H1 (cell line): Measurements from ENCODE around the gene PRR36. TPM values are rescaled to one million over a fixed set of nuclear protein-coding genes. Genes with fewer than 3 reads are reported as not detected.

Experiments used
- CTCF ChIA-PET: fragments of 300-600 bp; sonication (Branson Sonifier 250); formaldehyde crosslinking; loops from one replicate; lab custom pipeline; 2021; ENCODE audit not compliant: partially characterized antibody; lab: Charles Lee
- POLR2A ChIA-PET: fragments of 300-600 bp; sonication (Branson Sonifier 250); formaldehyde crosslinking; loops from one replicate; lab custom pipeline; 2021; ENCODE audit warnings: inconsistent platforms; ENCODE audit not compliant: partially characterized antibody; lab: Charles Lee
- DNase-seq, 2 experiments: peaks; one replicate each; pipeline versions ENCODE4 v3.0.0 to v3.0.0-alpha.2; 2010 to 2022; ENCODE audit warnings: low spot score in 2 of 2, low read depth in 1 of 2, mixed read lengths in 1 of 2
- FAIRE-seq: peaks from 2 replicates; lab custom pipeline; 2011; peaks lifted over from hg19 to GRCh38; lab: Jason Lieb, UNC
- H2AFZ ChIP-seq: 2 replicates; pipeline ENCODE4 v1.8.1; 2012; ENCODE audit warnings: low read length, inconsistent platforms
- H2AK5ac ChIP-seq: 2 replicates; pipeline ENCODE4 v1.6.1; 2013; ENCODE audit warnings: low read depth, low read length
- H2BK120ac ChIP-seq: replicated peaks from 2 replicates; pipeline ENCODE3; 2013; ENCODE audit warnings: low read depth, low read length, inconsistent platforms
- H2BK12ac ChIP-seq: 2 replicates; pipeline ENCODE4 v1.6.1; 2013; ENCODE audit warnings: low read depth, low read length
- H2BK15ac ChIP-seq: 2 replicates; pipeline ENCODE4 v1.6.1; 2013; ENCODE audit warnings: low read length
- H2BK20ac ChIP-seq: 2 replicates; pipeline ENCODE4 v1.6.1; 2013; ENCODE audit warnings: low read length
- H2BK5ac ChIP-seq: 2 replicates; pipeline ENCODE4 v1.6.1; 2013; ENCODE audit warnings: low read depth, low read length
- H3K14ac ChIP-seq: 2 replicates; pipeline ENCODE4 v1.6.1; 2013; ENCODE audit warnings: inconsistent platforms; ENCODE audit not compliant: insufficient read length
- H3K18ac ChIP-seq: 2 replicates; pipeline ENCODE4 v1.6.1; 2013; ENCODE audit warnings: low read length; ENCODE audit errors: extremely low read depth
- H3K23ac ChIP-seq: 2 replicates; pipeline ENCODE4 v1.6.1; 2013; ENCODE audit warnings: inconsistent platforms; ENCODE audit not compliant: insufficient read length
- H3K23me2 ChIP-seq: 2 replicates; pipeline ENCODE4 v1.6.1; 2013; ENCODE audit warnings: low read depth, low read length
- H3K27ac ChIP-seq: 2 replicates; pipeline ENCODE4 v1.6.1; 2011; ENCODE audit warnings: low read depth, low read length, inconsistent platforms
- H3K27me3 ChIP-seq, 4 experiments: replicated peaks in 1 of 4; 1 replicate in 1 of 4; 2 replicates in 3 of 4; pipeline versions ENCODE4 v1.6.1 to v1.8.1; 2011 to 2013; ENCODE audit warnings: low read length in 3 of 4, mild to moderate bottlenecking in 3 of 4, inconsistent platforms in 2 of 4, mixed read lengths in 2 of 4, moderate library complexity in 1 of 4; ENCODE audit not compliant: control insufficient read depth in 3 of 4, insufficient read depth in 3 of 4; ENCODE audit errors: extremely low read depth in 1 of 4
- H3K36me3 ChIP-seq, 4 experiments: 2 replicates each; pipeline versions ENCODE4 v1.6.1 to v1.8.1; 2011 to 2013; ENCODE audit warnings: mild to moderate bottlenecking in 4 of 4, low read length in 3 of 4, moderate library complexity in 2 of 4, control low read depth in 1 of 4, inconsistent platforms in 1 of 4; ENCODE audit not compliant: insufficient read depth in 4 of 4, control insufficient read depth in 2 of 4
- H3K4ac ChIP-seq: replicated peaks from 2 replicates; pipeline ENCODE3; 2013; ENCODE audit warnings: low read length, low read depth, mixed read lengths, inconsistent platforms; ENCODE audit not compliant: insufficient read length
- H3K4me1 ChIP-seq, 4 experiments: replicated peaks in 1 of 4; 1 replicate in 1 of 4; 2 replicates in 3 of 4; pipeline versions ENCODE4 v1.6.1 to v1.8.1; 2011 to 2013; ENCODE audit warnings: low read length in 3 of 4, inconsistent platforms in 2 of 4, mixed read lengths in 1 of 4; ENCODE audit not compliant: insufficient read depth in 4 of 4, control insufficient read depth in 3 of 4
- H3K4me2 ChIP-seq, 2 experiments: 2 replicates each; pipeline versions ENCODE4 v1.6.1 to v1.8.1; 2011 to 2013; ENCODE audit warnings: low read depth in 2 of 2, low read length in 2 of 2, control low read depth in 1 of 2, inconsistent platforms in 1 of 2, mild to moderate bottlenecking in 1 of 2; ENCODE audit not compliant: insufficient read depth in 1 of 2
- H3K4me3 ChIP-seq, 4 experiments: fragments of 200-600, 300-600 bp in 1 of 4; sonication (generic), shearing (Covaris generic), sonication (Bioruptor Twin) in 1 of 4; 2 replicates each; pipeline versions ENCODE4 v1.5.1 to v1.8.1; 2011 to 2016; ENCODE audit warnings: low read length in 4 of 4, low read depth in 3 of 4, control low read depth in 2 of 4, inconsistent platforms in 2 of 4, mild to moderate bottlenecking in 2 of 4, mixed read lengths in 1 of 4, moderate library complexity in 1 of 4; ENCODE audit not compliant: insufficient read depth in 2 of 4; ENCODE audit errors: extremely low read depth in 1 of 4
- H3K56ac ChIP-seq: replicated peaks from 2 replicates; pipeline ENCODE3; 2013; ENCODE audit warnings: low read depth, mild to moderate bottlenecking, mixed read lengths, low read length, inconsistent platforms; ENCODE audit not compliant: insufficient read length
- H3K79me1 ChIP-seq: 2 replicates; pipeline ENCODE4 v1.6.1; 2013; ENCODE audit warnings: low read depth, low read length, control low read depth
- H3K79me2 ChIP-seq, 2 experiments: 2 replicates each; pipeline versions ENCODE4 v1.6.1 to v1.8.1; 2012 to 2013; ENCODE audit warnings: low read length in 2 of 2, mild to moderate bottlenecking in 2 of 2, inconsistent platforms in 1 of 2; ENCODE audit not compliant: insufficient read depth in 2 of 2, control insufficient read depth in 1 of 2
- H3K9ac ChIP-seq, 4 experiments: replicated peaks in 1 of 4; 1 replicate in 1 of 4; 2 replicates in 3 of 4; pipeline versions ENCODE4 v1.6.1 to v1.8.1; 2011 to 2013; ENCODE audit warnings: low read depth in 3 of 4, low read length in 3 of 4, control low read depth in 2 of 4, mild to moderate bottlenecking in 2 of 4, moderate library complexity in 2 of 4, inconsistent platforms in 1 of 4; ENCODE audit errors: extremely low read depth in 1 of 4
- H3K9me3 ChIP-seq, 2 experiments: 2 replicates each; pipeline versions ENCODE4 v1.6.1 to v1.8.1; 2012 to 2013; ENCODE audit warnings: mild to moderate bottlenecking in 2 of 2, moderate library complexity in 2 of 2, control low read depth in 1 of 2, inconsistent platforms in 1 of 2, low read depth in 1 of 2, low read length in 1 of 2, mixed read lengths in 1 of 2; ENCODE audit not compliant: insufficient read depth in 2 of 2
- H4K20me1 ChIP-seq, 2 experiments: replicated peaks in 1 of 2; 2 replicates each; pipeline versions ENCODE3 to v1.8.1; 2011 to 2013; ENCODE audit warnings: inconsistent platforms in 2 of 2, low read length in 2 of 2, mild to moderate bottlenecking in 1 of 2; ENCODE audit not compliant: insufficient read depth in 2 of 2, control insufficient read depth in 1 of 2
- H4K5ac ChIP-seq: 2 replicates; pipeline ENCODE4 v1.6.1; 2013; ENCODE audit warnings: low read length, low read depth, mixed read lengths, inconsistent platforms; ENCODE audit not compliant: insufficient read length
- H4K8ac ChIP-seq: 2 replicates; pipeline ENCODE4 v1.8.0; 2013; ENCODE audit warnings: mild to moderate bottlenecking, moderate library complexity, low read length, inconsistent platforms; ENCODE audit not compliant: insufficient read depth; ENCODE audit errors: extremely low read depth
- H4K91ac ChIP-seq: replicated peaks from 2 replicates; pipeline ENCODE3; 2013; ENCODE audit warnings: low read length, mixed read lengths, inconsistent platforms; ENCODE audit not compliant: insufficient read length
- ASH2L ChIP-seq: fragments of 200-600, 300-600 bp; sonication (generic); IDR thresholded peaks from one replicate; pipeline ENCODE4 v1.7.1; 2017; ENCODE audit warnings: low read length
- CBX8 ChIP-seq: fragments of 300-800, 300-1000 bp; sonication (generic); IDR thresholded peaks from 2 replicates; pipeline ENCODE4 v1.7.1; 2016; ENCODE audit warnings: low read depth, low read length, borderline replicate concordance
- EZH2 ChIP-seq: fragments of 200-600 bp; sonication (generic); IDR thresholded peaks from 2 replicates; pipeline ENCODE4 v1.7.1; 2012; ENCODE audit warnings: low read depth, mild to moderate bottlenecking, moderate library complexity, low read length, inconsistent platforms; ENCODE audit not compliant: severe bottlenecking
- HDAC6 ChIP-seq: IDR thresholded peaks from one replicate; pipeline ENCODE4 v1.7.1; 2012; ENCODE audit warnings: low read depth, mild to moderate bottlenecking, inconsistent platforms, low read length, moderate library complexity
- KDM4A ChIP-seq: IDR thresholded peaks from one replicate; pipeline ENCODE4 v1.7.1; 2012; ENCODE audit warnings: low read depth, mild to moderate bottlenecking, moderate library complexity, low read length, inconsistent platforms; ENCODE audit not compliant: severe bottlenecking
- KDM5A ChIP-seq: fragments of 200-600 bp; IDR thresholded peaks from 2 replicates; pipeline ENCODE4 v1.7.1; 2012; ENCODE audit warnings: mild to moderate bottlenecking, low read length, inconsistent platforms, mixed read lengths
- RBBP5 ChIP-seq: IDR thresholded peaks from 2 replicates; pipeline ENCODE4 v1.7.1; 2012; ENCODE audit warnings: low read depth, mild to moderate bottlenecking, inconsistent platforms, low read length, moderate library complexity, borderline replicate concordance
- RFX5 ChIP-seq: IDR thresholded peaks from 2 replicates; pipeline ENCODE4 v1.6.1; 2011; ENCODE audit warnings: low read depth, low read length, improper control_type of control experiment, borderline replicate concordance
- SIRT6 ChIP-seq: IDR thresholded peaks from one replicate; pipeline ENCODE4 v1.7.1; 2012; ENCODE audit warnings: low read length, inconsistent platforms
- SP1 ChIP-seq: IDR thresholded peaks from 2 replicates; pipeline ENCODE4 v1.6.1; 2011; ENCODE audit warnings: low read depth, low read length
- SP2 ChIP-seq: IDR thresholded peaks from 2 replicates; pipeline ENCODE4 v1.6.1; 2012; ENCODE audit warnings: mild to moderate bottlenecking, low read length, inconsistent platforms
- TEAD4 ChIP-seq: IDR thresholded peaks from 2 replicates; pipeline ENCODE4 v1.6.1; 2012; ENCODE audit warnings: low read depth, low read length, inconsistent platforms, mixed read lengths
- WGBS, 2 experiments: shearing (Covaris generic) in 1 of 2; methylation state at CpG; one replicate each; pipeline versions ENCODE4 v1.1.6 to v1.1.7; 2013 to 2015; ENCODE audit warnings: low lambda C conversion rate in 2 of 2, mixed read lengths in 2 of 2, inconsistent platforms in 1 of 2, low coverage in 1 of 2, missing lambda C conversion rate in 1 of 2; ENCODE audit not compliant: insufficient replicate concordance in 2 of 2, insufficient coverage in 1 of 2, insufficient read length in 1 of 2; ENCODE audit errors: extremely low coverage in 1 of 2, missing lambda C conversion rate in 1 of 2; 5-methylcytosine and 5-hydroxymethylcytosine counted together
- polyA plus RNA-seq, 7 experiments: library from polyadenylated mRNA; depleted of rRNA in 3 of 7; stranded (reverse) in 5 of 7; unstranded in 2 of 7; fragments of >200 nt in 5 of 7; fragments of 200-250 nt in 2 of 7; gene quantifications; 1 replicate in 5 of 7; 2 replicates in 1 of 7; 4 replicates in 1 of 7; pipeline versions ENCODE4 v1.2.1 to v1.2.3, GENCODE V29; 2011 to 2013; ENCODE audit warnings: missing spikeins in 2 of 7, mixed read lengths in 2 of 7
- total RNA-seq: library from RNA; stranded (reverse); fragmentation: NEBNext Ultra II Directional; extraction: Animal tissue kit (Norgen Biotek cat#: 25700); gene quantifications from 2 replicates; pipeline ENCODE4 v1.2.1, GENCODE V29; 2021

The PRR36 gene
- total and polyA plus RNA-seq, 2 of the 8 experiments (the other 6 are each of a cell fraction or from before 2014, with no cell fraction given), result 1.6 to 23.9 TPM

GRCh38 chr19:7843521-7843920 is 30.7 kb downstream of the PRR36 start:
- peak overlapping the region; percentile 97 for H2AK5ac ChIP-seq
- 0 out of 2 replicates have a peak overlapping the region, but pooled peaks have one; percentile 65 for H2BK15ac ChIP-seq
- 0 out of 2 replicates have a peak overlapping the region, but pooled peaks have one; percentile 35 for H2BK5ac ChIP-seq
- 92% methylated on average over 6 of the region's 6 CpGs; no CpG with 5 or more reads in 1 of the 2 experiments for WGBS, 2 experiments
- no peak for FAIRE-seq
- H2BK12ac ChIP-seq, result no peak overlapping the region
- H3K79me2 ChIP-seq, result peaks cover 0 to 7% of the 10 kb centered on the region in 2 experiments; a peak in 2 of 4 replicates
- peak overlapping the region; percentile 38 for H3K4ac ChIP-seq
- no peak overlapping the region for H3K18ac ChIP-seq
- H4K8ac ChIP-seq, result no peak overlapping the region
- no peak overlapping the region for H4K91ac ChIP-seq
- peaks cover 0 to 22% of the 10 kb centered on the region in 2 experiments for H4K20me1 ChIP-seq
- POLR2A ChIA-PET, result no interaction called here
- H3K4me3 ChIP-seq, result no peak overlapping the region
- no peak overlapping the region; a peak in 1 of 7 replicates for H3K9ac ChIP-seq
- H3K4me2 ChIP-seq, result no peak overlapping the region
- no peak overlapping the region for H3K27ac ChIP-seq
- H2AFZ ChIP-seq, result no peak overlapping the region
- H3K79me1 ChIP-seq, result no peaks in the 10 kb centered on the region
- H3K23ac ChIP-seq, result no peak overlapping the region
- H3K56ac ChIP-seq, result peak overlapping the region; percentile 97
- H3K36me3 ChIP-seq, result no peaks in the 10 kb centered on the region; a peak in 1 of 8 replicates
- H3K23me2 ChIP-seq, result peaks cover 17% of the 10 kb centered on the region
- H3K14ac ChIP-seq, result no peak overlapping the region
- H4K5ac ChIP-seq, result no peak overlapping the region
- no peak for TF ChIP-seq CBX8
- TF ChIP-seq SP2, result no peak
- no peak for TF ChIP-seq KDM4A
- TF ChIP-seq ASH2L, result no peak
- no peak for TF ChIP-seq EZH2
- TF ChIP-seq TEAD4, result no peak
- TF ChIP-seq HDAC6, result no peak
- no peak for TF ChIP-seq SIRT6
- no peak for TF ChIP-seq RBBP5
- no peak for TF ChIP-seq SP1
- TF ChIP-seq RFX5, result no peak
- no peak for TF ChIP-seq KDM5A
- peaks cover 0 to 14% of the 10 kb centered on the region in 2 experiments; a peak in 2 of 4 replicates for H3K9me3 ChIP-seq
- no peak overlapping the region for H2BK120ac ChIP-seq
- CTCF ChIA-PET, result no interaction called here
- no peaks in the 10 kb centered on the region for H3K4me1 ChIP-seq
- DNase-seq, result no peak
- no peak overlapping the region for H2BK20ac ChIP-seq
- no peaks in the 10 kb centered on the region; a peak in 1 of 7 replicates for H3K27me3 ChIP-seq
